ENCODE data around the gene MED23.

The MED23 gene

GRCh38 chr6:131638013-131638412, 10.0 kb upstream of the MED23 start:
- DNase-seq, result no peak

DNA sequence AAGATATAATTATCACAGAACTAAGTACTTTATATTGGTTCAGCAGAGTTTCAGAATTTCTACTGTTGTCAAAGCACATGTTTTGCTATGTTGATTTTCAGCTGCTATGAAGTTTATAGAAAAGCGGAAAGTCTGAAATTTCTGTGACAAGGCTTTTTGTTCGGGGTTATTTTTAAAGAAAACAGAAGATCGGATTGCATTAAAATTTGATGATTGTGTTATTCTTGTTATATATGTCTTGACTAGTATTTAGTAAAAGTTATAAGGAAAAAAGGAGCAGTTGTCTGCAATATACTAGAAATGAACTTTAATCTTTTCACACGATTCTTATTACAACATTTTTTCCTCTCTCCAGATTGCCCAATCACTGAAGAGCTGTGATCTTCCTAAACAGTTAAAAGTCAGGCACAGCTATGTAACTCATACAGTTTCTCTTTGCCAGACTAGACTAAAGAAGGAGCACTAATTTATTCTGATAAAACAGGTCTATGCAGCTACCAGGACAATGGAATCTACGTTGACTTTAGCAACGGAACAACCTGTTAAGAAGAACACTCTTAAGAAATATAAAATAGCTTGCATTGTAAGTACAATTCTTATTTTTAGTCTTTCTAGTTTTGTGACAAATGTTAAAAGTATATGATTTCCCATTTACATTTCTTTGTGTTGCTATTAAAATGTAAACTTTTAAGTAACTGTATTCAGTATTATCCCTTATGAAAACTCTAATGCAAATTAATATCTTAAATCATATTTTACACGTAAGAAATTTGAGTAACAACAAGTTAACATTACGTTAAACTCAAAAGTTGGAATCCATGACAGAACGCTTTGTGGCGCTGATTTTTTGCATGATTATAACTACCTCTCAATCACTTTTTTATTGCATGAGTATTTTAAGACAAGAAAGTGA, 9.1 kb upstream of the MED23 start, which contains the start of gene ENPP3:
TSS of gene ENPP3 (plus strand) at position 423 of the 913 bp plus-strand sequence. CDS start at position 506, 83 bp downstream.
- no peak for DNase-seq

DNA sequence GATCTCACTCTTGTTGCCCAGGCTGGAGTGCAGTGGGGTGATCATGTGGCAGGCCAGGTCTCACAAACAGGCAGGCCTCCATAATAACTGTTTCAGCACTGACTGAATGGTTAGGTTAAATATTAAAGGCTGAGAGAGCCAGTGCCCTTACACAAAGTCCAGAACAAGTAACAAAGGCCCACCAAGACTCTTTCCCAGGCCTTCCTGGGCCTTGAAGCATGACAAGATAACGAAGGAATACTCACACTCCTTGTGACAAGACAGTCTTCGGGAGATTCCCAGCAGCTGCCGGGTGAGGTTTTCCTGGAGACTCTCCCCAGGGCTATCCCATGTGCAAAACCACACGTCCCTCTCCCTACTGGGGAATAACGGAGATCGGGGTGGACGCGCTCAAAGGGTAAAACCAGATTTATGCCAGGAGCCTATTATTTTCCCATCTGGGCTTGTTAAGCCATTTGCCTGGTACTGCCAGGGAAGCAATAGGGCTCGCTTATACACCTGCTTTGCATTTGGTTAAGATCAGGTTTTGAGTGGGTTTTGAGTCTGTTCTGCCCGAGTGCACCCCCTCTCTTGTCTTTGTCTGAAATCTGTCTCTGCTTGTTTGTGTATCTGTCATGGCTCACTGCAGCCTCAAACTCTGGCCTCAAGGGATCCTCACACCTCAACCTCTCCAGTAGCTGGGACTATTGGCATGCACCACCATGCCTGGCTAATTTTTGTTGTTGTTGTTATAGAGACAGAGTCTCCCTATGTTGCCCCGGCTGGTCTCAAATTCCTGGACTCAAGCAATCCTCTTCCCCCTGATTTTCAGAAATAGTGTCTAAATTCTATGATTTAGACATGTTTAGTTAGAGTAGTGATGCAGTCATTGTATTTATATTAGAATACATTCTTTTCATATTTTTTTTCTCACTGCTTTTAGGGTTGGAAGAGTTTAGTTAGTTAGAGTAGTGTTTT, 7.6 kb upstream of the MED23 start:
- DNase-seq, result no peak

DNA sequence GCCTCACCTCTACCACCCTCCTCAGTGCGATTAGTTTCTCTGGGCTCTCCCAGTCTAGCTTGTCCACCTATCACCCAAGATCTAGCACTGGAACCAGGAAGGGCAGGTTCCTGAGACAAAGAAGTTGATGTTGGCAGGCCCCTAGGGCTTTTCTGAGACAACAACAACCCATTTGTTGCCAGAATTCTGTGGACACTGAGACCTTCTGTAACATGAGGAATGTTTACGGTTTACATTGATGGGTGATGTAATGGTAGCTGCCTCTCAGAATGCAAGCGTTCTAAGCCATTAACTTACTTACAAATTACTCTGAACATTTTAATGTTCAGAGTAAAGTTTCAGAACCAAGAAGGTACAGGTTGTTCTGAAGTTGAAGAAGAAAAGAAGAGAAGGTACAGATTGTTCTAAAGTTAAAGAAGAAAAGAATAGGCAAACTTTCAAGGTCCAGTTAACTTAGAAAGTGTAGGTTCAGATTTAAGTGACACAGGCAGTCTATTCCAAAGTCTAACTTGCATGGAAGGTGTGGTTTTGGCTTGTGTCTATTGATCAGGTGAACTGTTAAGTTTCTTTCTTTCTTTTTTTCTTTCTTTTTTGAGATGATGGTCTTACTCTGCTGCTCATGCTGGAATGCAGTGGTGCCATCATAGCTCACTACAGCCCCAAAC, 3.7 kb upstream of the MED23 start:
- no peak for DNase-seq

DNA sequence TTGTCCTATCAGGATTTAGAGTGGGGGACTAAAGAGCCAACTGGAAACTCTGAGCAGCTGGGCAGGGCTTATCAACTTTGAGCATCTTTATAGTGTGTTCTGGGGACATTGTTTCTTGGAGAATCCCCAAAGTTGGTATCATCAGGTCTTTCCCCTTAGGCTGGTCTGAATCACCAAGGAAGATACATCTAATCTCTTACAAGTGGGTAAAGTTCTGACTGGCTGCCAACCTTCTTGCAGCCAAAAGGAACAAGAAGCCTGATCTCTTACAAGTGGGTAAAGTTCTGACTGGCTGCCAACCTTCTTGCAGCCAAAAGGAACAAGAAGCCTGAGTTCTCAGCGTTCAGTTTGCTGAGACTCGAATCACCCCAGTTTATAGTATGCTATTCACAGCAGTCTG, 1.6 kb upstream of the MED23 start:
- DNase-seq, result peak; percentile 11

GRCh38 chr6:131628726-131629125, 684 bp upstream of the MED23 start:
- DNase-seq, result no peak

- DNase-seq, result no peak
Observed at GRCh38 chr6:131615275-131615674, 12.8 kb downstream of the MED23 start.

DNA sequence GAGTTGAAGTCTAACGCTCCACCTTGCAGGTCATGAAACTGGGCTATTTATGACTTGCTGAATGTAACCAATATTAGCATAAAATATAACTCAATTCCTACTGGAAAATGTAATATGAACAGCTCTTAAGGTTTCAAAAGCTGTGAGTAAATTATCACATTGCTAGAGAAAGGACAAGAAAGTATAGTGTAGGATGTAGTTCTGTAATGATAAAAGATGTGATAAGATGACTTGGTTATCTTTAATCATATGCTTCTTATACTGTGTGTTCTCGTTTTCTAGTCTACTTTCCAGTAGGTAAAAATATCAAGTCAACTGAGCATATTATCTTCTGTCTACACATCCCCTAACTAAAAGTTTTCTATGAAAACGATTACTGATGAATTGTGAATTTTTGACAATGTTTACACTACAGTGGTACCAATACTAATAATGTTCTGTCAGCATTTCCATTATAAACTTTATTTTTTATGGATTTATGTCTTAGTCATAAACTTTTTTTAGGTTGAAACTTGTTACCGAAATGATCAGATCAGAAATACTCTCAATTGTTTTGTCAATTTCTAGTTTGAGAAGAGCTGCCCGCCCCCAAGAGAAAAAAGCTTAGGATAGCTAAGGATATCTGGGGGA, 14.6 kb downstream of the MED23 start:
- DNase-seq, result no peak

DNA sequence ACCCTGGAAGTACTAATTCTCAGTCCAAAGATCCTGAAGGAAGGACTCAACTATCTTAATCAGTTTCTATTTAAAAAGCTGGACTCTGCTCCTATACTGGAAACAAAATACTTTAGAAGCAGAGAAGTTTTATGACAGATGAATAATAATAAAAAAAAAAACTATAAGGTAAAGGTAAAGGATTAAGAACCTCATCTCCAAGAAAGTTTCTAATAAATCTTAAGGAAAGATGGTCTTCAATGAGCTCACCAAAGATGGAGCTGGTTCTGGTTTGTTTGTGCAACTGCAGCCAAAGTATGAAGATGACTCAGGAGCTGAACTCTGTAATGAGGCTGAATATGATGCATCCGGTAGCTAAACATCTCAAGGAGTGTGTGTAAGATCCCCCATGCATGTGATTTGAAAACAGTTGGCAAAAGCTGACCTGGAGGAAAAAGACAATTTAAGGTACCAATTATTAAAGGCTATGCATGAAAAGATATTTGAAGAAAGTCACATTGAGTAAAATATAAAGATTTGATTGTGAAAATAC, 25.2 kb downstream of the MED23 start:
- no peak for DNase-seq

- DNase-seq, result no peak
Observed at GRCh38 chr6:131600716-131601115, 27.3 kb downstream of the MED23 start.

- no peak for DNase-seq
Observed at GRCh38 chr6:131597446-131597845, 30.6 kb downstream of the MED23 start.

DNA sequence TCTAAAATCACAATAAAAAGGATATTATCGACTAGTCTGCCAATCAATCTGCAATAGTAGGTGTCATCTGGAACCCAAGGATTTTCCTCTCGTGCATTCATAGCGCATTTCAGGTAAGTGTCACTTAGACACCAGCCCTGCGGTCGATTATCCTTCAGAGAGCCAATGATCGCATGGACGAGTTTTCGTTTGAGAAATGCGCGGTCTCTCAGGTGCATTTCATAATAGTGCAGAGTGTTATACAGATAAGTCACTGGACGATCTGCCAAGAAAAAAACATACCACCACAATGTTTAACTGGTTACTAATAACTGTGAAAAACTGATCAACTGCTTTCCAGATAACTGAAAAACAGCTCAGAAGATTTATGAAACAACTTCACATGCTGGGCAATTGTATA, 34.0 kb downstream of the MED23 start:
- DNase-seq, result no peak

DNA sequence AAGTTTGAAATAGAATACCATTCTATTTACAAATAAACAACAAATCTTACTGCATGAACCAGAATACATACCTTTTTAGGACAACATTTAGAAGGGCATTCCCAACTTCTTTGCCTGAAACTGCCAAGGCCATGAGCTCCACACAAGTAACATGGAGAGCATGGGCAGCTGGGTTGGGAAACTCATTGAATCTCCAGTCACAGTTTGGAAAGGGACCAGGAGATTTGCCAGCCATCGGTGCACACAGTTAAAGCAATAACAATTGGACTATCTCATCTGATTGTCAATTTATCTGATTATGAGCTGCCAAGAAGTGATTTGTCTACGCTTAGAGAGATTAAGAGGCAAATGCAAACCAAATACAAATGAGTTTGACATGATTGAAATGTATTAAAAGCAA, 35.1 kb downstream of the MED23 start:
- DNase-seq, result no peak

DNA sequence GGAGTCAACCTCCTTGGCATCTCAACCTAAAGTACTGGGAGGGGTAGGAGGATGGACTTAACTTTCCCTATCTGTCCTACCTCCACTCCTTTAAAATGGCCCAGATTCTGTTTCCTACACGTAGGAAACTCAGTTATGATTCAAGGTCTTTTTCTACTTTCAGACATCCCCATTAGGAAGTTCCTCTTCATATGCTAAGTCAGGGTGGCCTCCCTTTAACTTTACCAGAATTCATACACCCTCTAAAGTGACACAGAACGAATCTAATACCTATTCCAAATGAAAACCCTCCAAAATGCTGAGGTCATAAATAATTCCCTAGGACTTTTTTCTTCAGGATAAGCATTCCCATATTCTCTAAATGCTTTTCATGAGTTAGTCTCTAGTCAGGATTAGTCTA, 39.4 kb downstream of the MED23 start:
- no peak for DNase-seq

DNA sequence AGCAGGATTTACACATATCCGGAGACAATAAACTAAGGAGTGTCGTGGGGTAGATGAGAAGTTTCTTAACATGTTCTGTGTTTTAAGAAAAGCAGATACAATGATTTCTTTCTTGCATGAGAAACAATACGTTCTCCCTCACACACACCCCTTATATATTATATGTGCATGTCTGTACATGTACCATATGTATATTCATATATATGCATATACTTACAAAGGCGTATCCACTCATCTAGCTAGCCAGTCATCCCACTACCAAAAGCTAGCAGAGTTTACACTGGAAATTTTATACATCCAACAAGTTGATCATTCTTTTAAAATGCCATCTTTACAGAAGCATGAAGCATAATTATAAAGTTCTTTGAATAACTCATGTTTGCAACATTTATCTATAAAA, 40.1 kb downstream of the MED23 start:
- DNase-seq, result no peak

DNA sequence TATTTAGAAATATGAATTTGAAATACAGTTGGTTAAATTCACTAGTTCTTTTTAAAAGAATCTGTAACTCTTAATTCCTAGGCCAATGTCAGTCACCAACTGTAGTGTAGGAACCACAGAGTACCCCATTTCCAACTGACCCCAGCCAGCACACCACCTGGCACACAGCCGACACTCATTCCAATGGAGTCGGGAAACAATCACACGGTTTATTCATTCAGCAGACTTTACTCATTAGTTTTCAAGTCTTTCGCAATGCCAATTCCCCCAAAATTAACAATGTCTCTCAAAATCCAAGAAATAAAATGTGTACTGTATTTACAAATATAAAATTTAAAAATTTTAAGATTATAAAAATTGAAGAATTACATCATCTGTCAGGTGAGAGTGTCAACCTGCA, 41.5 kb downstream of the MED23 start:
- DNase-seq, result no peak

- DNase-seq, result no peak
Observed at GRCh38 chr6:131581523-131581922, 46.5 kb downstream of the MED23 start.

- no peak for DNase-seq
Observed at GRCh38 chr6:131575834-131576478, 52.1 kb downstream of the MED23 start.

DNA sequence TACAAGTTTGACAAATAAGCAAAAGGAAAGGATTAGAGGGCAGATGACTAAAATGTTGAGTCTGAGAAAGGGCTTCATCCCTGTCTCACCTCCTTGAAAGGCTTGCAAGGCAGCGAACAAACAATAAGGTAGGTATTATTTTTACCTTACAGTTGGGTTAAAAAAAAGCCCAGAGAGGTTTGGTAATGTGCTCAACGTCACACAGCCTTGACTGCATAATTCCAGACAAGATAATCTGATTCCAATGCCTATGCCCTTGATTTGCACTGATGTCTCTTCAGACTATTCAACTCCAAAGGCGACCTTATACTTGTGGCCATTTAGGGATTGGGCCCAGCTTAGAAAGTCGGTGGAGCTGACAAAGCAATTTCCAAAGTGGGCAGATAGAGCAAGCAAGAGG, 53.4 kb downstream of the MED23 start:
- DNase-seq, result no peak

DNA sequence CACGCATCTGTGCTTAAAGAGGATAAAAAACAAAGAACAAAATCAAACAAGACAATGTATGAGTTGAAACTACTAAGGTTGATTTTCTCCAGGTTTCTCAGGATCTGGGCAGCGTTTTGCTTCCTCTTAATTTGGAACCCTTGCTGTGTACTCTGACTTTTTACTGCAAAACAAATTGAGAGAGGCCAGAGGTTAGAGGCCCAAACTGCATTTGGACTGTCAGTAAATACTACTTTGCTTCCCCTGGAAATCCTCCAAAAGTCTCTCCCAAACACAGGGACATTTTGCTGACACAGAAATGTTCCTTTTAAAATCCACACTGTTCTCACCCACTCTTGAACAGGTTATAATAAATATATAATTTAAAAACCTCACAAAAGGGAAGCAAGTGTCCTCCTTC, 53.9 kb downstream of the MED23 start:
- no peak for DNase-seq

- no peak for DNase-seq
Observed at GRCh38 chr6:131572686-131573415, 55.2 kb downstream of the MED23 start, which contains the start of gene ARG1. Gene ARG1 (plus strand): TSS chr6:131573226. CDS start chr6:131573283, 57 bp downstream.

All from stimulated activated CD4-positive, alpha-beta T cell treated with anti-CD3 and anti-CD28 coated beads, Interleukin-1b, Interleukin-23, amount 100 ng/mL, for 48 hours (primary cell).